GOT3 (cell line): ENCODE results near the gene LRRC38.
"Not testable (repeated sequence)": the region's sequence is repeated elsewhere in the genome, so short reads cannot be mapped to it uniquely, and the experiment has no call there.

Experiments used
- DNase-seq: peaks from one replicate; lab custom pipeline; 2025; ENCODE audit warnings: mixed read lengths; lab: John Stamatoyannopoulos, UW

LRRC38 gene

GRCh38 chr1:13462682-13463081, 51.1 kb downstream of the LRRC38 start:
- DNase-seq: no peak

- DNase-seq: no peak
Measured at GRCh38 chr1:13461977-13462376, 51.8 kb downstream of the LRRC38 start.

- DNase-seq: no peak
Measured at GRCh38 chr1:13456904-13457532, 56.8 kb downstream of the LRRC38 start.

- DNase-seq: no peak
Measured at GRCh38 chr1:13451399-13451965, 62.3 kb downstream of the LRRC38 start.

- DNase-seq: no peak
Measured at GRCh38 chr1:13450204-13450603, 63.6 kb downstream of the LRRC38 start.

GRCh38 chr1:13443335-13443979, 70.3 kb downstream of the LRRC38 start:
- DNase-seq: no peak

- DNase-seq: not testable (repeated sequence)
Measured at GRCh38 chr1:13439104-13439783, 74.6 kb downstream of the LRRC38 start.

GRCh38 chr1:13435458-13435857, 78.3 kb downstream of the LRRC38 start:
- DNase-seq: no peak

GRCh38 chr1:13433694-13434358, 80.0 kb downstream of the LRRC38 start:
- DNase-seq: not testable (repeated sequence)

- DNase-seq: no peak
Measured at GRCh38 chr1:13432251-13432650, 81.6 kb downstream of the LRRC38 start.

- DNase-seq: no peak
Measured at GRCh38 chr1:13430495-13430894, 83.3 kb downstream of the LRRC38 start.
